ENCODE measurements around the gene TMEM106A. TPM values are rescaled to one million over a fixed set of nuclear protein-coding genes. Genes with fewer than 3 reads are reported as not detected.

TMEM106A gene
- total and polyA plus RNA-seq, 2 of the 13 experiments (the other 11 are each of a cell fraction or from before 2014, with no cell fraction given): 16.9 to 35.9 TPM

DNA sequence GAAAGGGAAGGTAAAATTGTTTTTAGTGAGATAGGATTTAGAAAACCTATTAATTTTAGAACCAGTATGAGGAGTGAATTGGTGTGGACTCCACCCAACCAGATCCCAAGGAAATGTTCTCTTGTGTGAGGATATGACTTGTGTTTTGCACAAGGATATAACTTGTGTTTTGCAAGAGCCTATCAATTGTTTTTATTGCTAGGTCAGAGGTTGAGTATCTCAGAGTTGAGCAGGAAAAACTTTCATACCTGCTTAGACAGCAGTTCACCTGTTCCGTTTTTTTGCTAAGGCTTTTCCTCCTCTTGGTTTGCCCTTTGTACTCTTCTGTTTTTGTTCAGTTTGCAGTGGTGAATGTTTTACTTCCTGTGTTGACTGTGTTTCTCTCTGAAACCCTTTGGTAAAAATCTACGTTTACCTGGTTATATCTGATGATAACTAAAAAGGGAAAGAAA lies 35.5 kb upstream of the TMEM106A start (continued):
- TF ChIP-seq, protein P1, sequence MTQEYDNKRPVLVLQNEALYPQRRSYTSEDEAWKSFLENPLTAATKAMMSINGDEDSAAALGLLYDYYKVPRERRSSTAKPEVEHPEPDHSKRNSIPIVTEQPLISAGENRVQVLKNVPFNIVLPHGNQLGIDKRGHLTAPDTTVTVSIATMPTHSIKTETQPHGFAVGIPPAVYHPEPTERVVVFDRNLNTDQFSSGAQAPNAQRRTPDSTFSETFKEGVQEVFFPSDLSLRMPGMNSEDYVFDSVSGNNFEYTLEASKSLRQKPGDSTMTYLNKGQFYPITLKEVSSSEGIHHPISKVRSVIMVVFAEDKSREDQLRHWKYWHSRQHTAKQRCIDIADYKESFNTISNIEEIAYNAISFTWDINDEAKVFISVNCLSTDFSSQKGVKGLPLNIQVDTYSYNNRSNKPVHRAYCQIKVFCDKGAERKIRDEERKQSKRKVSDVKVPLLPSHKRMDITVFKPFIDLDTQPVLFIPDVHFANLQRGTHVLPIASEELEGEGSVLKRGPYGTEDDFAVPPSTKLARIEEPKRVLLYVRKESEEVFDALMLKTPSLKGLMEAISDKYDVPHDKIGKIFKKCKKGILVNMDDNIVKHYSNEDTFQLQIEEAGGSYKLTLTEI (CRISPR knock-in tag; conservative IDR thresholded peaks at IDR 0.05): no peak
- TF ChIP-seq ZNF34 (CRISPR knock-in tag; IDR thresholded peaks at IDR 0.05; ENCODE audit: borderline replicate concordance) (0 out of 2 replicates have a peak, but pooled peaks have one; percentile 37), TRIM22 (IDR thresholded peaks at IDR 0.05) (no peak), LCORL (IDR thresholded peaks at IDR 0.05) (no peak), LCORL (CRISPR knock-in tag; IDR thresholded peaks at IDR 0.05) (peak; percentile 67; the same call in 1 of the 2 replicates)
- TF ChIP-seq, protein P2, sequence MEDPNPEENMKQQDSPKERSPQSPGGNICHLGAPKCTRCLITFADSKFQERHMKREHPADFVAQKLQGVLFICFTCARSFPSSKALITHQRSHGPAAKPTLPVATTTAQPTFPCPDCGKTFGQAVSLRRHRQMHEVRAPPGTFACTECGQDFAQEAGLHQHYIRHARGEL (CRISPR knock-in tag; IDR thresholded peaks at IDR 0.05): no peak

GRCh38 chr17:43183921-43184320 lies 27.8 kb upstream of the TMEM106A start:
- no peak for TF ChIP-seq LRRFIP1 (CRISPR knock-in tag; conservative IDR thresholded peaks at IDR 0.05)
- TF ChIP-seq DNMT3B (CRISPR knock-in tag; conservative IDR thresholded peaks at IDR 0.05): no peak
- TF ChIP-seq, protein P3, sequence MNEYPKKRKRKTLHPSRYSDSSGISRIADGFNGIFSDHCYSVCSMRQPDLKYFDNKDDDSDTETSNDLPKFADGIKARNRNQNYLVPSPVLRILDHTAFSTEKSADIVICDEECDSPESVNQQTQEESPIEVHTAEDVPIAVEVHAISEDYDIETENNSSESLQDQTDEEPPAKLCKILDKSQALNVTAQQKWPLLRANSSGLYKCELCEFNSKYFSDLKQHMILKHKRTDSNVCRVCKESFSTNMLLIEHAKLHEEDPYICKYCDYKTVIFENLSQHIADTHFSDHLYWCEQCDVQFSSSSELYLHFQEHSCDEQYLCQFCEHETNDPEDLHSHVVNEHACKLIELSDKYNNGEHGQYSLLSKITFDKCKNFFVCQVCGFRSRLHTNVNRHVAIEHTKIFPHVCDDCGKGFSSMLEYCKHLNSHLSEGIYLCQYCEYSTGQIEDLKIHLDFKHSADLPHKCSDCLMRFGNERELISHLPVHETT (CRISPR knock-in tag; conservative IDR thresholded peaks at IDR 0.05): no peak
- no peak for TF ChIP-seq SP2 (CRISPR knock-in tag; IDR thresholded peaks at IDR 0.05)
- TF ChIP-seq THYN1 (CRISPR knock-in tag; IDR thresholded peaks at IDR 0.05; ENCODE audit: borderline replicate concordance, low read depth): no peak
- no peak for TF ChIP-seq HOXA7 (CRISPR knock-in tag; IDR thresholded peaks at IDR 0.05)
- TF ChIP-seq HNRNPL (IDR thresholded peaks at IDR 0.05; ENCODE audit: low read depth, low read length): no peak
- TF ChIP-seq ZMYM2 (CRISPR knock-in tag; IDR thresholded peaks at IDR 0.05): no peak
- no peak for TF ChIP-seq NFRKB (IDR thresholded peaks at IDR 0.05)
- ATAC-seq: no peak
- Histone ChIP-seq H4K20me1 (ENCODE audit: insufficient read depth, low read length) (no peaks in the 10 kb centered on the region; the same call in 1 of the 2 replicates), H3K4me3 (replicated peaks in 1 of 3; ENCODE audit: insufficient read depth in 1 of 3, low read depth in 2 of 3, low read length in 3 of 3) (no peak overlapping the region), H3K4me1 (ENCODE audit: insufficient read depth, low read length) (0 out of 2 replicates have a peak, but pooled peaks cover 3% of the 10 kb centered on the region), H3K27me3 (ENCODE audit: control insufficient read depth in 1 of 2, insufficient read depth in 2 of 2, low read length in 2 of 2) (no peaks in the 10 kb centered on the region), H3K27ac (ENCODE audit: extremely low read length, insufficient read depth, low read length) (no peak overlapping the region), H3K9ac (ENCODE audit: insufficient read depth, low read depth, low read length) (no peak overlapping the region), H3K36me3 (replicated peaks in 1 of 2; ENCODE audit: control insufficient read depth in 1 of 2, insufficient read depth in 2 of 2, low read length in 2 of 2) (peaks cover 15 to 54% of the 10 kb centered on the region in 2 experiments), H3K79me2 (ENCODE audit: insufficient read depth, low read length) (peaks cover 1% of the 10 kb centered on the region), H2AFZ (ENCODE audit: low read length) (no peak overlapping the region), H3K9me3 (ENCODE audit: low read length) (no peaks in the 10 kb centered on the region), H3K4me2 (ENCODE audit: low read depth, low read length) (no peak overlapping the region)
- ChIA-PET CTCF (ENCODE audit: low intra/inter-chr PET ratio, low total read pairs) (no interaction called here), POLR2A (interaction anchor here (0.9 to 1.6 kb wide), 2 partner anchors 8 to 12 kb away, joined by 3 to 4 read pairs; partner anchors contain the start of gene NBR1)
- DNase-seq (ENCODE audit: low spot score): no peak
- BruUV-seq (replicated peaks): no TSS peak
- intact Hi-C loops (cut with micrococcal nuclease; ENCODE audit: unreplicated experiment): no loop called here
- 96% methylated on average over 3 of the region's 3 CpGs for WGBS (ENCODE audit: low lambda C conversion rate)
- FAIRE-seq: no peak
- in situ Hi-C loops (cut with HindIII; ENCODE audit: extremely low pct_ligation_motif_present, low pct_unique_long_range_greater_than_20kb): no loop called here

Data from HepG2 (cell line).